A673 (cell line): ENCODE data around the gene LHFPL2. TPM values are rescaled to one million over a fixed set of nuclear protein-coding genes. Genes with fewer than 3 reads are reported as not detected.

Experiments
- BruUV-seq: library from RNA; stranded (reverse); fragments of 400-500 nt; replicated peaks from 2 replicates; lab custom pipeline; 2021; lab: Mats Ljungman, UMichigan
- CTCF ChIA-PET: fragments of 300-600 bp; sonication (Branson Sonifier 250); formaldehyde crosslinking; loops from one replicate; lab custom pipeline; 2022; ENCODE audit warnings: antibody characterized with exemption; lab: Charles Lee
- POLR2A ChIA-PET: fragments of 300-600 bp; sonication (Branson Sonifier 250); formaldehyde crosslinking; loops from one replicate; lab custom pipeline; 2022; ENCODE audit warnings: antibody characterized with exemption; ENCODE audit not compliant: low non-redundant PET; lab: Charles Lee
- DNase-seq: peaks from one replicate; pipeline ENCODE4 v3.0.0-alpha.2; 2015; ENCODE audit warnings: low spot score
- H3K27ac ChIP-seq: fragments of 200-600 bp; sonication (generic); 2 replicates; pipeline ENCODE4 v1.5.1; 2016; ENCODE audit warnings: mixed run types, low read depth, mild to moderate bottlenecking, mixed read lengths, antibody characterized with exemption, low read length; ENCODE audit not compliant: poor library complexity, severe bottlenecking
- H3K27me3 ChIP-seq: fragments of 200-600 bp; sonication (generic); replicated peaks from 2 replicates; pipeline ENCODE4 v1.6.1; 2017; ENCODE audit warnings: mixed run types, low read depth, mild to moderate bottlenecking, mixed read lengths, antibody characterized with exemption, low read length; ENCODE audit not compliant: insufficient read depth, poor library complexity
- H3K36me3 ChIP-seq: fragments of 200-600 bp; sonication (generic); 2 replicates; pipeline ENCODE4 v1.6.1; 2016; ENCODE audit warnings: mixed run types, mild to moderate bottlenecking, mixed read lengths, antibody characterized with exemption, low read length; ENCODE audit not compliant: insufficient read depth, poor library complexity, severe bottlenecking
- H3K4me1 ChIP-seq: fragments of 200-600 bp; sonication (generic); 2 replicates; pipeline ENCODE4 v1.6.1; 2017; ENCODE audit warnings: mixed run types, mild to moderate bottlenecking, mixed read lengths, antibody characterized with exemption, low read length; ENCODE audit not compliant: insufficient read depth, poor library complexity, severe bottlenecking
- H3K4me3 ChIP-seq: fragments of 200-600 bp; sonication (generic); 2 replicates; pipeline ENCODE4 v1.5.1; 2016; ENCODE audit warnings: low read depth, mixed run types, mild to moderate bottlenecking, mixed read lengths, low read length; ENCODE audit not compliant: poor library complexity, severe bottlenecking
- H3K9me3 ChIP-seq: fragments of 200-600 bp; sonication (generic); 2 replicates; pipeline ENCODE4 v1.6.1; 2016; ENCODE audit warnings: mixed run types, low read depth, mild to moderate bottlenecking, mixed read lengths, antibody characterized with exemption, low read length; ENCODE audit not compliant: poor library complexity, severe bottlenecking
- CTCF ChIP-seq: fragments of 300-800, 200-600 bp; sonication (generic); conservative IDR thresholded peaks from 2 replicates; pipeline ENCODE4 v1.5.1; 2017; ENCODE audit warnings: low read depth, mild to moderate bottlenecking, antibody characterized with exemption, low read length, moderate library complexity, mixed read lengths
- EZH2 ChIP-seq: fragments of 200-600 bp; sonication (generic); IDR thresholded peaks from 2 replicates; pipeline ENCODE4 v1.6.1; 2017; ENCODE audit warnings: borderline replicate concordance, low read depth, mild to moderate bottlenecking, mixed read lengths, antibody characterized with exemption, low read length; ENCODE audit not compliant: poor library complexity, severe bottlenecking
- intact Hi-C: fragments of 100-400 bp; cut with micrococcal nuclease; formaldehyde crosslinking; loops from one replicate; pipeline ENCODE4 v1.10.0; 2022; ENCODE audit not compliant: unreplicated experiment
- total RNA-seq: library from RNA; stranded (reverse); gene quantifications from 2 replicates; pipeline ENCODE4 v1.2.3, GENCODE V29; 2021

The LHFPL2 gene
- total RNA-seq, 1 experiment from 2014 or later, result 6.2 TPM

GRCh38 chr5:78618303-78618702 is 30.3 kb downstream of the LHFPL2 start:
- Histone ChIP-seq H3K36me3 (no peaks in the 10 kb centered on the region), H3K4me1 (no peaks in the 10 kb centered on the region), H3K9me3 (no peaks in the 10 kb centered on the region), H3K27ac (no peak overlapping the region), H3K4me3 (no peak overlapping the region), H3K27me3 (no peaks in the 10 kb centered on the region)
- no peak for DNase-seq
- CTCF ChIA-PET, result no interaction called here
- TF ChIP-seq CTCF (no peak), EZH2 (no peak)
- intact Hi-C loops, result no loop called here
- POLR2A ChIA-PET, result no interaction called here
- BruUV-seq, result no TSS peak

GRCh38 chr5:78615697-78616096 is 32.9 kb downstream of the LHFPL2 start:
- Histone ChIP-seq H3K27ac (no peak overlapping the region), H3K36me3 (no peaks in the 10 kb centered on the region), H3K4me1 (no peaks in the 10 kb centered on the region), H3K27me3 (no peaks in the 10 kb centered on the region), H3K4me3 (no peak overlapping the region), H3K9me3 (no peaks in the 10 kb centered on the region)
- BruUV-seq, result no TSS peak
- ChIA-PET CTCF (no interaction called here), POLR2A (no interaction called here)
- TF ChIP-seq CTCF (no peak), EZH2 (no peak)
- DNase-seq, result no peak
- intact Hi-C loops, result no loop called here

GRCh38 chr5:78614816-78615215 is 33.8 kb downstream of the LHFPL2 start:
- no peak for TF ChIP-seq EZH2
- no peak for TF ChIP-seq CTCF
- no TSS peak for BruUV-seq

More at GRCh38 chr5:78614816-78615215, 33.8 kb downstream of the LHFPL2 start:
- H3K9me3 ChIP-seq, result no peaks in the 10 kb centered on the region
- no peak for DNase-seq
- H3K4me1 ChIP-seq, result no peaks in the 10 kb centered on the region
- intact Hi-C loops, result no loop called here
- H3K4me3 ChIP-seq, result no peak overlapping the region
- no peaks in the 10 kb centered on the region for H3K27me3 ChIP-seq
- ChIA-PET POLR2A (no interaction called here), CTCF (no interaction called here)
- no peak overlapping the region for H3K27ac ChIP-seq
- no peaks in the 10 kb centered on the region for H3K36me3 ChIP-seq
